Type B pancreatic cell (in vitro differentiated cells): ENCODE results near the gene ZBTB39. TPM values are rescaled to one million over a fixed set of nuclear protein-coding genes. Genes with fewer than 3 reads are reported as not detected.

Experiments
- DNase-seq: peaks from one replicate; pipeline ENCODE4 v3.0.0; 2021; ENCODE audit warnings: mixed read lengths; ENCODE audit not compliant: unreplicated experiment; ENCODE audit errors: extremely low spot score
- H3K27ac Mint-ChIP-seq: 2 replicates; pipeline ENCODE4 v1.8.0; 2021; ENCODE audit warnings: mild to moderate bottlenecking, mixed read lengths
- H3K27me3 Mint-ChIP-seq: 2 replicates; pipeline ENCODE4 v1.8.0; 2021; ENCODE audit warnings: mixed read lengths
- H3K36me3 Mint-ChIP-seq: 2 replicates; pipeline ENCODE4 v1.8.0; 2021; ENCODE audit warnings: mixed read lengths
- H3K4me1 Mint-ChIP-seq: one replicate; pipeline ENCODE4 v1.8.0; 2021; ENCODE audit warnings: mixed read lengths; ENCODE audit not compliant: unreplicated experiment
- H3K4me3 Mint-ChIP-seq: 2 replicates; pipeline ENCODE4 v1.8.0; 2021; ENCODE audit warnings: mild to moderate bottlenecking, mixed read lengths
- H3K9me3 Mint-ChIP-seq: 2 replicates; pipeline ENCODE4 v1.8.0; 2021; ENCODE audit warnings: mixed read lengths
- CTCF ChIP-seq: fragments of 200-600 bp; sonication (generic); conservative IDR thresholded peaks from 2 replicates; pipeline ENCODE4 v1.5.0; 2021; ENCODE audit warnings: antibody characterized with exemption, mild to moderate bottlenecking
- total RNA-seq: library from RNA; stranded (reverse); gene quantifications from 2 replicates; pipeline ENCODE4 v1.2.1, GENCODE V29; 2021; ENCODE audit warnings: low replicate concordance

ZBTB39 gene
- total RNA-seq, 1 donor from 2014 or later, result 18.1 TPM

- H3K27me3 Mint-ChIP-seq, result peaks cover 71% of the 10 kb centered on the region
- TF ChIP-seq CTCF, result no peak
- H3K27ac Mint-ChIP-seq, result no peak overlapping the region
- H3K4me1 Mint-ChIP-seq, result no peaks in the 10 kb centered on the region
- no peak for DNase-seq
- no peak overlapping the region for H3K4me3 Mint-ChIP-seq
- no peaks in the 10 kb centered on the region for H3K36me3 Mint-ChIP-seq
- H3K9me3 Mint-ChIP-seq, result no peaks in the 10 kb centered on the region
Measured at GRCh38 chr12:57044889-57045288, 38.5 kb upstream of the ZBTB39 start.

GRCh38 chr12:57044468-57044867 is 38.1 kb upstream of the ZBTB39 start:
- Mint-ChIP-seq H3K27ac (no peak overlapping the region), H3K36me3 (no peaks in the 10 kb centered on the region), H3K9me3 (no peaks in the 10 kb centered on the region), H3K27me3 (peaks cover 67% of the 10 kb centered on the region), H3K4me3 (no peak overlapping the region), H3K4me1 (no peaks in the 10 kb centered on the region)
- no peak for TF ChIP-seq CTCF
- DNase-seq, result no peak

GRCh38 chr12:57042695-57043094 is 36.3 kb upstream of the ZBTB39 start:
- no peaks in the 10 kb centered on the region for H3K36me3 Mint-ChIP-seq
- DNase-seq, result no peak
- no peak for TF ChIP-seq CTCF
- no peaks in the 10 kb centered on the region for H3K4me1 Mint-ChIP-seq
- H3K27ac Mint-ChIP-seq, result no peak overlapping the region
- H3K4me3 Mint-ChIP-seq, result no peak overlapping the region
- peaks cover 57% of the 10 kb centered on the region for H3K27me3 Mint-ChIP-seq
- H3K9me3 Mint-ChIP-seq, result no peaks in the 10 kb centered on the region

- no peaks in the 10 kb centered on the region for H3K9me3 Mint-ChIP-seq
- DNase-seq, result no peak
- peaks cover 37% of the 10 kb centered on the region for H3K27me3 Mint-ChIP-seq
- H3K4me1 Mint-ChIP-seq, result no peaks in the 10 kb centered on the region
- TF ChIP-seq CTCF, result no peak
- H3K4me3 Mint-ChIP-seq, result no peak overlapping the region
- no peak overlapping the region for H3K27ac Mint-ChIP-seq
- no peaks in the 10 kb centered on the region for H3K36me3 Mint-ChIP-seq
Measured at GRCh38 chr12:57040750-57041149, 34.4 kb upstream of the ZBTB39 start.

GRCh38 chr12:57040211-57040610 is 33.9 kb upstream of the ZBTB39 start:
- no peak for DNase-seq
- Mint-ChIP-seq H3K4me1 (no peaks in the 10 kb centered on the region), H3K27me3 (peaks cover 33% of the 10 kb centered on the region), H3K9me3 (no peaks in the 10 kb centered on the region), H3K4me3 (no peak overlapping the region), H3K36me3 (no peaks in the 10 kb centered on the region), H3K27ac (no peak overlapping the region)
- no peak for TF ChIP-seq CTCF
